Activated CD4-positive, CD25-positive, alpha-beta regulatory T cell treated with anti-CD3 and anti-CD28 coated beads, Interleukin-2, amount 50 U/mL, for 72 hours (primary cell): ENCODE results near the gene HIVEP3.
"Not testable (repeated sequence)": the region's sequence is repeated elsewhere in the genome, so short reads cannot be mapped to it uniquely, and the experiment has no call there.

Source experiments
- DNase-seq: peaks from one replicate; pipeline ENCODE4 v3.0.0; 2021

HIVEP3 gene

GRCh38 chr1:41918450-41919043, at the start of gene HIVEP3:
HIVEP3 (minus strand) TSS chr1:41918922.
- DNase-seq, result no peak

- DNase-seq, result no peak
These were observed 45.7 kb upstream of the HIVEP3 start for GRCh38 chr1:41964400-41964799.

GRCh38 chr1:41963636-41964035, 44.9 kb upstream of the HIVEP3 start:
- no peak for DNase-seq

- DNase-seq, result no peak
These were observed 39.4 kb upstream of the HIVEP3 start for GRCh38 chr1:41958015-41958673.

- DNase-seq, result no peak
These were observed 38.8 kb upstream of the HIVEP3 start for GRCh38 chr1:41957568-41957967.

- no peak for DNase-seq
These were observed 36.9 kb upstream of the HIVEP3 start for GRCh38 chr1:41955461-41956159.

- DNase-seq, result no peak
These were observed 35.8 kb upstream of the HIVEP3 start for GRCh38 chr1:41954533-41954944.

GRCh38 chr1:41953291-41953690, 34.6 kb upstream of the HIVEP3 start:
- no peak for DNase-seq

- DNase-seq, result no peak
These were observed 33.5 kb upstream of the HIVEP3 start for GRCh38 chr1:41952208-41952607.

GRCh38 chr1:41951492-41951891, 32.8 kb upstream of the HIVEP3 start:
- DNase-seq, result not testable (repeated sequence)

GRCh38 chr1:41950820-41951219, 32.1 kb upstream of the HIVEP3 start:
- DNase-seq, result no peak

- not testable (repeated sequence) for DNase-seq
These were observed 27.2 kb upstream of the HIVEP3 start for GRCh38 chr1:41945946-41946345.

GRCh38 chr1:41943717-41944116, 25.0 kb upstream of the HIVEP3 start:
- no peak for DNase-seq

GRCh38 chr1:41942278-41942677, 23.6 kb upstream of the HIVEP3 start:
- DNase-seq, result no peak

GRCh38 chr1:41941381-41941780, 22.7 kb upstream of the HIVEP3 start:
- no peak for DNase-seq

- DNase-seq, result no peak
These were observed 20.5 kb upstream of the HIVEP3 start for GRCh38 chr1:41939194-41939593.

- DNase-seq, result no peak
These were observed 17.4 kb upstream of the HIVEP3 start for GRCh38 chr1:41936107-41936506.

- DNase-seq, result no peak
These were observed 16.5 kb upstream of the HIVEP3 start for GRCh38 chr1:41935226-41935625.

GRCh38 chr1:41933106-41933505, 14.4 kb upstream of the HIVEP3 start:
- DNase-seq, result no peak

GRCh38 chr1:41931578-41931977, 12.9 kb upstream of the HIVEP3 start:
- DNase-seq, result no peak

- DNase-seq, result no peak
These were observed 8.4 kb upstream of the HIVEP3 start for GRCh38 chr1:41927118-41927517.

- no peak for DNase-seq
These were observed 7.0 kb upstream of the HIVEP3 start for GRCh38 chr1:41925712-41926111.

GRCh38 chr1:41924911-41925310, 6.2 kb upstream of the HIVEP3 start:
- DNase-seq, result no peak

GRCh38 chr1:41921271-41921670, 2.5 kb upstream of the HIVEP3 start:
- not testable (repeated sequence) for DNase-seq
